K562 (cell line): Measurements from ENCODE around the gene OVCA2.

ENCODE experiments used
- MAZ ChIP-seq, 2 experiments: fragments of 450-650 bp in 1 of 2; sonication (generic) in 1 of 2; formaldehyde crosslinking; IDR thresholded peaks in 1 of 2; conservative IDR thresholded peaks in 1 of 2; 2 replicates each; pipeline versions ENCODE4 v1.4.0 to v1.5.0; 2020; ENCODE audit warnings: mild to moderate bottlenecking in 1 of 2, missing genetic modification reagents in 1 of 2
- TF ChIP-seq, protein P1 (sequence below): sonication (generic); formaldehyde crosslinking; IDR thresholded peaks from 2 replicates; pipeline ENCODE4 v1.9.0; 2022; ENCODE audit warnings: mild to moderate bottlenecking, missing genetic modification reagents
- TF ChIP-seq, protein P2 (sequence below), 2 experiments: fragments of 450-650 bp; formaldehyde crosslinking in 1 of 2; IDR thresholded peaks; 2 replicates each; pipeline versions ENCODE4 v1.4.0 to v1.6.1; 2014 to 2020; ENCODE audit warnings: mild to moderate bottlenecking in 2 of 2, borderline replicate concordance in 1 of 2, low read depth in 1 of 2

DNA sequence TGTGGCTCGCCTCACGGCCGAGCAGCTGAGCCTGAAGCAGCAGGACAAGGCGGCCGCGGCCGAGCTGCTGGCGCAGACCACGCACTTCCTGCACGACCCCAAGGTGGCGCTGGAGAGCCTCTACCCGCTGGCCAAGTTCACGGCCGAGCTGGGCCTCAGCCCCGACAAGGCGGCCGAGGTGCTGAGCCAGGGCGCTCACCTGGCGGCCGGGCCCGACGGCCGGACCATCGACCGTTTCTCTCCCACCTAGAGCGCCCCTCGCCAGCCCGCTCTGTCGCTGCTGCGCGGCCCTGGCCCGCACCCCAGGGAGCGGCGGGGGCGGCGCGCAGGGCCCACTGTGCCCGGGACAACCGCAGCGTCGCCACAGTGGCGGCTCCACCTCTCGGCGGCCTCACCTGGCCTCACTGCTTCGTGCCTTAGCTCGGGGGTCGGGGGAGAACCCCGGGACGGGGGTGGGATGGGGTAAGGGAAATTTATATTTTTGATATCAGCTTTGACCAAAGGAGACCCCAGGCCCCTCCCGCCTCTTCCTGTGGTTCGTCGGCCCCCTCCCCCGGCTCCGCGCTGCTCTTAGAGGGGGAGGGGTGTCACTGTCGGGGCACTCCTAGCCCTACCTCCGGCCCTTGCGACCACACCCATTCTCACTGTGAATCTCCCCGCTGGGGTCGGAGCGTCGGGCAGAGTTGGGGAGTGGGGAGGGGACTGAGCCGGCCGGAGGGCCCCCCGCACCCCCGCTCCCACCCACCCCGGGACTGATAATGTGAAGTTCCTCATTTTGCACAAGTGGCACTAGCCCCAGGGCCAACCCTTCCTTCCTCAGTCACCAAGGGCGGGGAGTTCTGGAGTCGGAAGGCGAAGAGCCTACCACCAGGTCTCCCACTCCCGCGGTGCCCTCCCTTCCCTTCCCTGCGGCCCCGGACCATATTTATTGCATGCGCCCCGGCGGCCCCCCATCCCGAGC, 17.0 kb downstream of the OVCA2 start:
- TF ChIP-seq, protein P1, sequence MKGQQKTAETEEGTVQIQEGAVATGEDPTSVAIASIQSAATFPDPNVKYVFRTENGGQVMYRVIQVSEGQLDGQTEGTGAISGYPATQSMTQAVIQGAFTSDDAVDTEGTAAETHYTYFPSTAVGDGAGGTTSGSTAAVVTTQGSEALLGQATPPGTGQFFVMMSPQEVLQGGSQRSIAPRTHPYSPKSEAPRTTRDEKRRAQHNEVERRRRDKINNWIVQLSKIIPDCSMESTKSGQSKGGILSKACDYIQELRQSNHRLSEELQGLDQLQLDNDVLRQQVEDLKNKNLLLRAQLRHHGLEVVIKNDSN (CRISPR knock-in tag), result no peak
- TF ChIP-seq, protein P2, sequence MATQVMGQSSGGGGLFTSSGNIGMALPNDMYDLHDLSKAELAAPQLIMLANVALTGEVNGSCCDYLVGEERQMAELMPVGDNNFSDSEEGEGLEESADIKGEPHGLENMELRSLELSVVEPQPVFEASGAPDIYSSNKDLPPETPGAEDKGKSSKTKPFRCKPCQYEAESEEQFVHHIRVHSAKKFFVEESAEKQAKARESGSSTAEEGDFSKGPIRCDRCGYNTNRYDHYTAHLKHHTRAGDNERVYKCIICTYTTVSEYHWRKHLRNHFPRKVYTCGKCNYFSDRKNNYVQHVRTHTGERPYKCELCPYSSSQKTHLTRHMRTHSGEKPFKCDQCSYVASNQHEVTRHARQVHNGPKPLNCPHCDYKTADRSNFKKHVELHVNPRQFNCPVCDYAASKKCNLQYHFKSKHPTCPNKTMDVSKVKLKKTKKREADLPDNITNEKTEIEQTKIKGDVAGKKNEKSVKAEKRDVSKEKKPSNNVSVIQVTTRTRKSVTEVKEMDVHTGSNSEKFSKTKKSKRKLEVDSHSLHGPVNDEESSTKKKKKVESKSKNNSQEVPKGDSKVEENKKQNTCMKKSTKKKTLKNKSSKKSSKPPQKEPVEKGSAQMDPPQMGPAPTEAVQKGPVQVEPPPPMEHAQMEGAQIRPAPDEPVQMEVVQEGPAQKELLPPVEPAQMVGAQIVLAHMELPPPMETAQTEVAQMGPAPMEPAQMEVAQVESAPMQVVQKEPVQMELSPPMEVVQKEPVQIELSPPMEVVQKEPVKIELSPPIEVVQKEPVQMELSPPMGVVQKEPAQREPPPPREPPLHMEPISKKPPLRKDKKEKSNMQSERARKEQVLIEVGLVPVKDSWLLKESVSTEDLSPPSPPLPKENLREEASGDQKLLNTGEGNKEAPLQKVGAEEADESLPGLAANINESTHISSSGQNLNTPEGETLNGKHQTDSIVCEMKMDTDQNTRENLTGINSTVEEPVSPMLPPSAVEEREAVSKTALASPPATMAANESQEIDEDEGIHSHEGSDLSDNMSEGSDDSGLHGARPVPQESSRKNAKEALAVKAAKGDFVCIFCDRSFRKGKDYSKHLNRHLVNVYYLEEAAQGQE (IDR thresholded peaks at IDR 0.05; ENCODE audit: borderline replicate concordance), result no peak
- TF ChIP-seq, protein P2 (CRISPR knock-in tag; IDR thresholded peaks at IDR 0.05; ENCODE audit: low read depth), result no peak
- TF ChIP-seq MAZ (CRISPR knock-in tag; conservative IDR thresholded peaks at IDR 0.05 in 1 of 2, IDR thresholded peaks at IDR 0.05 in 1 of 2), result no peak
